Liver (tissue), 4 donors: ENCODE data around the gene NR2C1. TPM values are rescaled to one million over a fixed set of nuclear protein-coding genes. Genes with fewer than 3 reads are reported as not detected.

Experiments
- polyA plus RNA-seq, 2 donors: library from polyadenylated mRNA; stranded (reverse) in 1 of 2; unstranded in 1 of 2; fragments of 200-250 nt in 1 of 2; fragments of >200 nt in 1 of 2; fragmentation: Nextera tagmentation in 1 of 2; extraction: Ambion mirVana in 1 of 2; gene quantifications; one replicate each; pipeline versions ENCODE4 v1.2.1 to v1.2.3, GENCODE V29; 2013 to 2015
- total RNA-seq, 2 donors: library from RNA; depleted of rRNA; stranded (reverse); fragments of >200 nt; gene quantifications; one replicate each; pipeline ENCODE4 v1.2.3, GENCODE V29; 2014
- donor health status: healthy.
- donor health status: healthy.
- donor health status: healthy.

NR2C1 gene
- total and polyA plus RNA-seq, 4 donors: 8.3 to 32.0 (median 21.0) TPM

Other genes with a start within 250 kb of the NR2C1 start
- 10 to 100 TPM; 34.8 to 45.3 TPM for gene NDUFA12, start 69.9 kb downstream of the NR2C1 start, total RNA-seq
- 10 to 100 TPM; 69.6 to 91.8 TPM for gene NDUFA12, start 69.9 kb downstream of the NR2C1 start, polyA plus RNA-seq
- 1 to 10 TPM; 2.9 to 6.9 TPM for gene FGD6, start 143.8 kb upstream of the NR2C1 start, total RNA-seq
- 1 to 10 TPM in 1 of 2 donors, under 1 TPM in 1; 0.54 to 1.8 TPM for gene FGD6, start 143.8 kb upstream of the NR2C1 start, polyA plus RNA-seq
- gene VEZT, start 144.2 kb upstream of the NR2C1 start, total RNA-seq: 10 to 100 TPM; 25.3 to 47.4 TPM
- 10 to 100 TPM; 13.7 to 18.6 TPM for gene VEZT, start 144.2 kb upstream of the NR2C1 start, polyA plus RNA-seq